ENCODE results near the gene FOSL1. TPM values are rescaled to one million over a fixed set of nuclear protein-coding genes. Genes with fewer than 3 reads are reported as not detected.

The FOSL1 gene
- total and polyA plus RNA-seq, 2 donors (not counting 3 experiments of a cell fraction or from before 2014, with no cell fraction given): 18.1 to 53.8 TPM

DNA sequence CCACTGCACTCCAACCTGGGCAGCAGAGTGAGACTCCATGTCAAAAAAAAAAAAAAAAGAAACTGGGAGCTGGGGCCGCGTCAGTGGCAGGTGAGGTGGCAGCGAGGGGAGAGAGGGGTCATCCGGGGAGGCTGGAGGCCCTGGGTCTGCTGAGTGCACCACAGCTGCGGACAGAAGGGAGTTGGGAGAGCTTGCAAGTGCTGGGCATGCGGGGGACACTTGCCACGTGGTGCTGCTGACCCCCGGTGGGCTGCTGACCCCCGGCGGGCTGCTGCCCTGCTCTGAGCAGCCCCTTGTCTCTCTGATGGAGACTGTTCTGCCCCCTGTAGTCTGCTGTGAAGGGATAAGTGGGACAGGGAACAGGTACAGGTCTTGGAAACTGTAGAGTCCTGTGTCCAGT, 21.7 kb upstream of the FOSL1 start:
- H3K27ac ChIP-seq (ENCODE audit: insufficient read depth, low read depth, low read length): no peak overlapping the region
- CTCF ChIA-PET: interaction anchor here (1.3 kb wide), 1 partner anchor 32 kb away, joined by 5 read pairs; the partner anchor contains the start of gene CCDC85B
- TF ChIP-seq POLR2AphosphoS5 (IDR thresholded peaks at IDR 0.05; ENCODE audit: insufficient read depth, low read depth, low read length) (no peak), JUN (IDR thresholded peaks at IDR 0.05; ENCODE audit: borderline replicate concordance, insufficient read depth, insufficient read length, low read depth) (no peak), EZH2 (IDR thresholded peaks at IDR 0.05; ENCODE audit: borderline replicate concordance, low read depth, low read length, severe bottlenecking) (no peak), FOS (IDR thresholded peaks at IDR 0.05; ENCODE audit: borderline replicate concordance, insufficient read depth, low read length) (no peak)
- TF ChIP-seq, protein P1, sequence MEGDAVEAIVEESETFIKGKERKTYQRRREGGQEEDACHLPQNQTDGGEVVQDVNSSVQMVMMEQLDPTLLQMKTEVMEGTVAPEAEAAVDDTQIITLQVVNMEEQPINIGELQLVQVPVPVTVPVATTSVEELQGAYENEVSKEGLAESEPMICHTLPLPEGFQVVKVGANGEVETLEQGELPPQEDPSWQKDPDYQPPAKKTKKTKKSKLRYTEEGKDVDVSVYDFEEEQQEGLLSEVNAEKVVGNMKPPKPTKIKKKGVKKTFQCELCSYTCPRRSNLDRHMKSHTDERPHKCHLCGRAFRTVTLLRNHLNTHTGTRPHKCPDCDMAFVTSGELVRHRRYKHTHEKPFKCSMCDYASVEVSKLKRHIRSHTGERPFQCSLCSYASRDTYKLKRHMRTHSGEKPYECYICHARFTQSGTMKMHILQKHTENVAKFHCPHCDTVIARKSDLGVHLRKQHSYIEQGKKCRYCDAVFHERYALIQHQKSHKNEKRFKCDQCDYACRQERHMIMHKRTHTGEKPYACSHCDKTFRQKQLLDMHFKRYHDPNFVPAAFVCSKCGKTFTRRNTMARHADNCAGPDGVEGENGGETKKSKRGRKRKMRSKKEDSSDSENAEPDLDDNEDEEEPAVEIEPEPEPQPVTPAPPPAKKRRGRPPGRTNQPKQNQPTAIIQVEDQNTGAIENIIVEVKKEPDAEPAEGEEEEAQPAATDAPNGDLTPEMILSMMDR (IDR thresholded peaks at IDR 0.05; ENCODE audit: extremely low read depth in 1 of 2, insufficient read depth in 1 of 2, low read depth in 1 of 2, low read length in 2 of 2): no peak
- no peaks in the 10 kb centered on the region for H4K20me1 ChIP-seq (replicated peaks; ENCODE audit: control insufficient read depth, extremely low read depth, insufficient read depth, low read length)
- H3K9me3 ChIP-seq (replicated peaks; ENCODE audit: control insufficient read depth, insufficient read depth, low read length): no peaks in the 10 kb centered on the region
- H3K36me3 ChIP-seq (ENCODE audit: control insufficient read depth in 2 of 2, extremely low read depth in 1 of 2, insufficient read depth in 2 of 2, low read length in 2 of 2): peaks cover 6 to 11% of the 10 kb centered on the region in 2 experiments
- FAIRE-seq (no peak), DNase-seq (ENCODE audit: low read depth, low spot score) (no peak)
- H3K9ac ChIP-seq (replicated peaks; ENCODE audit: extremely low read depth, insufficient read depth, low read length): no peak overlapping the region
- no peak overlapping the region for H3K4me3 ChIP-seq (replicated peaks in 1 of 3; ENCODE audit: insufficient read depth in 1 of 3, low read depth in 1 of 3, low read length in 3 of 3)
- H3K4me1 ChIP-seq (ENCODE audit: control insufficient read depth, extremely low read depth, insufficient read depth, low read length): peaks cover 26% of the 10 kb centered on the region
- H3K9me1 ChIP-seq (replicated peaks; ENCODE audit: control insufficient read depth, extremely low read depth, insufficient read depth, low read length): no peaks in the 10 kb centered on the region
- no peak overlapping the region for H2AFZ ChIP-seq (ENCODE audit: low read depth, low read length)
- peaks cover 31% of the 10 kb centered on the region for H3K79me2 ChIP-seq (ENCODE audit: control insufficient read depth, insufficient read depth, low read length)
- dilution Hi-C loops (cut with MboI; ENCODE audit: extremely low pct_ligation_motif_present, low sequenced_read_pairs) (no loop called here), intact Hi-C loops (cut with micrococcal nuclease) (no loop called here)
- no peaks in the 10 kb centered on the region for H3K27me3 ChIP-seq (ENCODE audit: control insufficient read depth in 2 of 2, insufficient read depth in 2 of 2, low read length in 2 of 2)
- POLR2A ChIA-PET: interaction anchor here (0.6 kb wide), 1 partner anchor 34 kb away, joined by 3 read pairs; the partner anchor contains the start of gene FIBP
- H3K4me2 ChIP-seq (ENCODE audit: insufficient read depth, low read length): no peak overlapping the region
- no TSS peak for BruUV-seq (replicated peaks)

All from endothelial cell of umbilical vein (primary cell).